Measurements from ENCODE around the gene ZNF365.
"Not testable (repeated sequence)": the region's sequence is repeated elsewhere in the genome, so short reads cannot be mapped to it uniquely, and the experiment has no call there.

The ZNF365 gene

DNA sequence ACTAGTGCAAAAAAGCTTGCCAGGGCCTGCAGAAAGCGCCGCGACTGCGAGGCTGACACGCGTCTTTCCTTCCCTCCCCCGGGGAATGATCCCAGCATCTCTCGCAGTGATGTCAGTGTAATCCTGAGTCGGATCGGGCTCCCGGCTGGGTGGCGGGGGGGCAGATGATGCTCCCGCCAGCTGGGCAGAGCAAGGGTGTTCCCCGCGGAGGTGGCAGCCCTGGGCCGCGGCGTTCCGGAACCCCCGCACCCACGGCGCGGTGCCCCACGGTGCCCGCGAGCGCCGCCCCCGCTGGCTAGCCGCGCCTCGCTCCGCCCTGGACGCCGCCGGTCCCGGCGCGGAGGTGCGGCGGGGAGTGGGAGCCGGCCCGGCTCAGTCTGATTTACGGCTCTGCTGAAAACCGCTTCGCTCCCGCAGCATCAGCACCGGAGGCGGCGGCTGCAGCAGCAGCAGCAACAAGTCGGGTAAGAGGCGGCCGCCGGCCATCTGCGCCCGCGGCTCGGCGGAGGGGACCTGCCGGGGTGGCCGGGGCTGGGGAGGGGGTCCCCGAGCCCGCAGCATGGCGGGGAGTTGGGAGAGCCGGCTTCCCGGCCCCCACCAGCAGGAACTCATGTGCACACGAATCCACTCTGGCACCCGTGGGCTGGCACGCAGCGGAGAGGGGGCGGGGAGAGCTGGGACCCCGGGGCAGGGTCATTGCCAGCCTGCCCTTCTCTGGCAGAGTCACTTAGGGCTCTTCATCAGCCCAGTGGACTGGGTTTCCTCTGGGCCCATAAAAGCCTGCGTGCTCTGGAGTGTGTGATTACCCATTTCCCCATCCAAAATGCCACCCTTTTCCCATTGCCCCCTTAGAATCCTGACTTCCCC is at the start of gene ZNF365:
Gene ZNF365, plus strand, starts transcription at position 375 of the 867 bp plus-strand sequence. CDS start 1,825 bp downstream, outside the sequence.
- DNase-seq, result no peak

DNA sequence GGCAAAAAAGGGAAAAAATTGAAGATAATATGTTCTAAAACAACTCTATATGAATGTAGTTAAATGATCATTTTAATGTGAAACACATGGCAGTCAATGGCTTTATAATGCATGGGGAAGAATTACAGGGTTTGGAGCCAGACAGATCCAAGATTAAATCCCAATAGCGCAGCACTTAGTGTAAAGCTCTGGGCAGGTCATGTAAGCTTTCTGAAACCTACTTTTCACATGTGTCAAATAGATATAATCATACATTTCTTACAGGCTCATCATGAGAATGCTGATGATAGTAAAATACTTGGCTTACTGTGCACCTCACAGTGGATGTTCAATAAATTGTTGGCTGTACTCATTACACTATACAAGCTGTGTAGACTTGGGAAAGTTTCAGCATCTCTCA is 48.0 kb upstream of the ZNF365 start:
- DNase-seq, result no peak

DNA sequence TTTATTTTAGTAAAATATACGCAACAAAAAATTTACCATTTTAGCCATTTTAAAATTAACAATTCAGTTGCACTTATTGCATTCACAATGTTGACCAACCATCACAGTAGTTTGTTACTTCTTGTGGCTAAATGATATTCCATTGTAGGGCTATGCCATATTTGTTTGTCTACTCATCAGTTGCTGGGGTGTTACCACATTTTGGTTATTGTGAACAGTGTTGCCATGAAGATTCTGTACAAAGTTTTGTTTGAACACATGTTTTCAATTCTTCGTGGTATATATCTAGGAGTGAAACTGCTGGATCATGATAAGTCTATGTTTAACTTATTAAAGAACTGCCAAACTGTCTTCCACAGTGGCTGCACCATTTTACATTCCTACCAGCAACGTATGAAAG is 46.3 kb upstream of the ZNF365 start:
- no peak for DNase-seq

GRCh38 chr10:62330213-62330612 is 44.0 kb upstream of the ZNF365 start:
- no peak for DNase-seq

GRCh38 chr10:62332406-62332805 is 41.8 kb upstream of the ZNF365 start:
- DNase-seq, result no peak

DNA sequence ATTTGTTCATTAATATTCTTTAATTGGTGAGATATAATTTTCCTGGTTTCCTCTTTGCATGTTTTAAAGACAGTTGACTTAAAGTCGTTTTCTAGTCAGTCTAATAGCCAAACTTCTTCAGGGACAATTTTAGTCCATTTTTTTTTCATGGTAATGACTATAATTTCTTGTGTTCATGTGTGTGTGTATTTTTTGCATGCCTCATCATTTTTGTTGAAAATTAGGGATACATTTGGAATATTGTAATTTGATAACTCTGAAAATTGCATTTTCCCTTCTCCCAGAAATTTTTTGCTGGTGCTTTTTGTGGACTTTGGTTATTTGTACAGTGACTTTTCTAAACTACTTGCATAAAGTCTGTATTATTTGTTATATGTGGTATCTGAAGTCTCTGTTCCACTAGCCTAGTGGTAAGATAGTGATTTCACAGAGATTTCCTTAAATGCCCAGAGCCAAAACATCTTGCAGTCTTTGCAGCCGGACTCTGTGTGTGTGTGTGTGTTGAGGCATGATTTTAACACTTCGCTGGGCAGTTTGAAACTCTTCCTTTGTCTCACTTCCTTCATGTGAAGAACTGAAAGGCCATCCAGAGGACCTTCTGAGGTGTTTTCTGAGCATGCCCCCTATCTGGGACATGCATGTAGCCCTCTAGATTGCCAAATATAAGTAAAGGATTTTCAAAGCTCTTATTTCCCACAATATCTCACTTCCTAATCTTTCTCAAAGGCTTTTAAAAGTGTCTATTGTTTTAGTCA is 40.9 kb upstream of the ZNF365 start:
- no peak for DNase-seq

DNA sequence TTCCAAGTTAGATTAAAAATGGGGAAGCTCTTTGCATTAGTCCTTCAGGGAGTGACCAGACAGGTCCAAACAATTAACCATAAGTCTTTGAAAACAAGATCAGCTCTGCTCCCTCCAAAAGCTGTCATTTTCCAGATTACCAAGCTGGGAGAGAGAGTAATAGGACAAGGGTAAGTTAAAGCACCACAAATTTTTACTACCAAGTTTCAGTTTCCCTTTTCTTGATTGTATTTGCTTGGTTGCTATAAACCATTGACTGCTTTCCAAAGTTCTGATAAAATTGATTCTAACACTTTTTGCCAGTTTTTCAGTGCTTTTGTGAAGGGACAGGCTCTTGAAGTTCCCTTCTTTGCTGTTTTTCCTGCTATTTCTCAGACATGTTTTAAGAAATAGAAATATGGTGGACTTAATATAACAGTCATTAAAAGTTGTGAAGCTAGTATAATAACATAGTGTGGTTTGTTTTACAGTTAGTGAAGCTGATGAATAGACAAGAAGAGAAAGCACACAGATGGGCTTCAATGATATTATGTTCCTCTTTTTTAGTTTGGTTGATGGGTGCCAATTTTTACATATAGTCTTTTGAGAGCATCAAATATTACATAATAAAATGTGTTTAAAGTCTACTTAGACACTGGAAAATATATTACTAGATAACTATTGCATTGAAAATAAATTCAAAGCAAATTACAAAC is 40.0 kb upstream of the ZNF365 start:
- DNase-seq, result no peak

DNA sequence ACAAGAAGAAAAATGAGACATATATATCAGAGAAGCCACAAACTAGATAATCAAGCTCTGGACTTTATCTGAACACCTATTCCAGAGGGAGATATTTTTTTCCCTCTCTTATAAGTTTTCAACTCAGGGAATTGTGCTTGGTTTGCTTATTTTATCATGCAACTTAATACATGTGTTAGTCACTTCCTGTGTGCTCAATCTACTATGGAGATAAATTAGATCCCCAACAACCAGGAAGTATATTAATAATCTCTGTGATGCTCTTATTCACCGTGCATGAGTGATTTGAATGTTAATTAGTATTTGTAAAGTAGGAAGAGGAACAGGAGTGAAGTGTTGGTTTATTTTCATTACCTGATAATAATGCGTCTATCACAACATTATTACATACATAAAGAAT is 38.8 kb upstream of the ZNF365 start:
- DNase-seq, result no peak

DNA sequence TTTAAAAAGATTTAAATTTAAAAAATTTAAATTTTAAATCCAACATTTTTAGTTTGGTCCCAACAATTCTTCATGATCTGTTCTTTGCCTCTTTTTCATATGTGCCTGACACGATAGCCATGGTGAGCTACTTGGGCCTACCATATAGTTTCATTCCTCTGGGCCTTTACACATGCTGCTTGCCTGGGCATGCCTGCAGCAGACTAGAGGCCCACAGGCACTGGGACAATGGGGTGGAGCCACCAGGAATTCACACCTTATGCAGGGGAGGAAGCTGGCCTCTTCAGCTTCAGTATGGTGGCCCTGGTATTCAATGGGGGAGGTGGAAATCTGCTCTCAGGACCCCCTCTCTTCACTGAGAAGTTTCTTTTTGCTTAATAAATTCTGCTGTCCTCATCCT is 37.8 kb upstream of the ZNF365 start:
- DNase-seq, result no peak

DNA sequence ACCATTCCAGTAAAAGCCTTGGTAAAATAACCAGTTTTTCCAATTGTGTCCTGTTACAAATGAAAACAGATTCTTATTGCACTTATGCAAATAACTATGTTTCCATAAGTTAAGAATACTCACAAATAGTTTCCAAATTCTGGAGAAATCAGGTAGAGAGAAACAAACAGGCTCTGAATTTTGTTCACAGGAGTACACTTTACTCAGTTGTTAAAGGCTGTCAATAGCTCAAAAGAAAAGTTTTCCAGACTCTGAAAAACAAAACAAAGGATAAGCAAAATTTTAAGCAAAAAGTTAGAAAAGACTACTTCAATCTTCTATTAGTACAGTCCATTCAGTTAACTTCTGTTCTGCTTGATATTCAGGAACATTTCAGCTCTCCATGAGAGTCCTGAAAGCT is 32.8 kb upstream of the ZNF365 start:
- no peak for DNase-seq

DNA sequence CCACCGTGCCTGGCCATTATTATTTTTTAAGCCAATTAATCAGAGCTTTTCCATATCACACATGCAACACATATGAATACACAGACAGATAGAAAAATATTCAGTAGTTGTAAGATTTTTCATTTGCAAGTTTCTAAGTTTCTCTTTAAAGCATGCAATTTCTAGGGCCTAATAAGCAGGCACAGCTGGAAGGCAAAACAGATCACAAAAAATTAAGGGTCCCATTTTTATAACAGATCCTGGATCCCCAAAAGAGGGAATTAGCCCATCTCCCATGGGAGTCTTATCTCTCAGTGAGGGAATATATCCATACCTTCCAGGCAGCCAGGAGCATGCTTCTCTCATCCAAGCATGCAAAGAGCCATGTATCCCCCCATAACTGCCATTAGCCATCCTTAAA is 31.2 kb upstream of the ZNF365 start:
- DNase-seq, result no peak

- no peak for DNase-seq
Measured at GRCh38 chr10:62348029-62348428, 26.1 kb upstream of the ZNF365 start.

GRCh38 chr10:62352356-62352970 is 21.7 kb upstream of the ZNF365 start:
- no peak for DNase-seq

DNA sequence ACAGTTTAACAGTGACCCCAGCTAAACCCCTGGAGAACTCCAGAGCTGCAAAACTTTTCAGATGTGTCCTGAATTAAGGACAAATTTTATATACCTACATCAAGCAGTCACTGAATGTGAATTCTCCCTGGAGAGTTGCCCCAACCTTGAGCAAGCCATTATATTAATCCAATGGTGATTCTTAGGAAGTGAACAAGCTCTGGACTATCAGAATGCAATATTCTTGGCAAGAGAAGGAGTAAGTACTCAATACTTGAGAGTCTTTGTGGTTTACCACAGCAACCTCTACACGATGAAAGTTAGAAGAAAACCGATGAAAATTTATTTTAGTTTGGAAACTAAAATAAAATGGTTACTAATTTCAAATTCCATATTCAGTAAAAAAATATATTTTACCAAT is 19.3 kb upstream of the ZNF365 start:
- DNase-seq, result no peak

GRCh38 chr10:62356447-62356846 is 17.7 kb upstream of the ZNF365 start:
- no peak for DNase-seq

DNA sequence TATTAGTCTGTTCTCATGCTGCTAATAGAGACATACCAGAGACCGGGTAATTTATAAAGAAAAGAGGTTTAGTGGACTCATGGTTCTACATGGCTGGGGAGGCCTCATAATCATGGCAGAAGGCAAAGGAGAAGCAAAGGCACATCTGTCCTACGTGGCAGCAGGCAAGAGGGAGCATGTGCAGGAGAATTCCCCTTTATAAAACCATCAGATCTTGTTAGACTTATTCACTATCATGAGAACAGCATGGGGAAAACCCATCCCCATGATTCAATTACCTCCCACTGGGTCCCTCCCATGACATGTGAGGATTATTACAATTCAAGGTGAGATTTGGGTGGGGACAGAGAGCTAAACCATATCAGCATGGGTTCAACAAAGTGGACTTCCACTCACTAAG is 16.0 kb upstream of the ZNF365 start:
- not testable (repeated sequence) for DNase-seq

DNA sequence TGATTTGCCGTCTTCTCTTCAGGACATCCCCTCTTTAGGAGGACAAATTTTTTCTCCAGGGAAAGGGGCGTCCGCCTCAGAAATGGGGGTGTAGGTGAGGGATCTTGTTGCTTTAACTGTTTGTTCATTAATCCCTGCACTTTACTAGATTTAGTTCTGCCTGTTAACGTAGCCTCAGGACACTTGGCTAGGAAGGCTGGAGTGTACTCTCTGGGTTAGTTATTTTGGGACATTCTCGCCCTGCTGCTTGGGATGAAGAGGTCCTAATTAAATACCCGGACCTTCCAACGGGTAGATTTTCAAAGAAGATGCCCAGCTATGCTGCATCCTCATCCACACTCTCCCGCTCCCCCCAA is 552 bp upstream of the ZNF365 start:
- no peak for DNase-seq

DNA sequence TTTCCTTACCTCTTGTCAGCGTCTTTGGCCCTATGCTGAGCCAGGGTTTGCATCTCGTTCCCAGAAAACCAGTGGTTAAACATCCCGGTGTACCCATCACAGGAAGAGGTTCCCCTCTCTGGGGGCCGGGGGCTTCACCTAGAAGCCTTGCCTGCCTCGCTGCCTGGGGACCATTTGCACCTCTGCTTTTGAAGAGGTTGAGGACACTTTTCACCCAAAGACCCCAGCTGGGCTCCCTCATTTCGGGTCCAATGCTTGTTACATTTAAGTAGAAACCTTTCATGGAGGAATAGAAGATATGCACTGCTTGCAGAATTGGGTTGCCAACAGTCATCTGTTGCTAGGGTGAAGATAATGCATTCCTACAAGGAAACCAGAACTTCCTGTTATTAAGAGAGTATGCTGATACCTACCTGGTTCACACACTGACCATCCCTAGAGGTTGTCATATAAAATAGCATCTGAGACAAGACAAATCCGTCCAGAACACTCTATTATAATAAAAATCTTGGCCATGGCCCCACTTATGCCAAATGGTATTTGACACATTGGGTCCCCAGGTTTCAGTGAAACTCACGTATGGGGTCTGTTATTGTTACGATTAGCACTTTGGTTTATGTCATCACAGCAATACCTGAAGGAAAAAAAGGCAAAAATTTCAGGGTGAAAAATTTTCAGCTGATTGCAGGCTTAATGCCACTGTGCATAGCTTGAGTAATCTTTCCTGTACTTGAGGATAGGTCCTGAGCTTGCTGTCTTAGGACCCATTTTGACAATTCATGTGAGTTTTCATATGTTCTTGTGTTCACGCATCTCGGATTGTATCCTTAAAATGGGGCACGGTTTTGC is 917 bp downstream of the ZNF365 start:
- DNase-seq, result no peak

DNA sequence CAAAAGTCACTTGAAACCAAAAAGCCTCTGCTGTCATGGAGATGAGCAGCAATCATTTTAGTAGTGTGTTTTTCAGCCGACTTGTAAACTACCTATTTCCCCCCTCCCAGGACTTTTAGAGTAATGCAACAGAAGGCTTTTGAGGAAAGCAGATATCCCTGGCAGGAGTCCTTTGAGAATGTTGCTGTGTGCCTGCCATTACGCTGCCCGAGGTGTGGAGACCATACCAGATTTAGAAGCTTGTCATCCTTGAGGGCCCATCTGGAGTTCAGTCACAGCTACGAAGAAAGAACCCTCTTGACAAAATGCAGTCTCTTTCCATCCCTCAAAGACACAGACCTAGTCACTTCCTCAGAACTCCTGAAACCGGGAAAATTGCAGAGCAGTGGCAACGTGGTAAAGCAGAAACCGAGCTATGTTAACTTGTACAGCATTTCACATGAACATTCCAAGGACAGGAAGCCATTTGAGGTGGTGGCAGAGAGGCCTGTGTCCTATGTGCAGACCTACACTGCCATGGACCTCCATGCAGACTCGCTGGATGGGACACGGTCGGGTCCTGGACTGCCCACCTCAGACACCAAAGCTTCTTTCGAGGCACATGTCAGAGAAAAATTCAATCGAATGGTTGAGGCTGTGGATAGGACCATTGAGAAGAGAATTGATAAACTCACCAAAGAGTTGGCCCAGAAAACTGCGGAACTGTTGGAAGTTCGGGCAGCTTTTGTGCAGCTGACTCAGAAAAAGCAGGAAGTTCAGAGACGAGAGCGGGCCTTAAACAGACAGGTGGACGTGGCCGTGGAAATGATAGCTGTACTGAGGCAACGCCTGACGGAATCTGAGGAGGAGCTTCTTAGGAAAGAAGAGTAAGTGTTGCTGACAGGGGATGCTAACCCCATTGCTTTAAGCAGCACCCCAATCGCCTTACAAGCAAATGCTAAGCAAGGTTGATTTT is 2.2 kb downstream of the ZNF365 start:
- DNase-seq, result no peak

- no peak for DNase-seq
Measured at GRCh38 chr10:62377026-62377415, 2.9 kb downstream of the ZNF365 start.

GRCh38 chr10:62377966-62378365 is 3.8 kb downstream of the ZNF365 start:
- DNase-seq, result no peak
